Cerebellar cortex (tissue), 1 donor: ENCODE results near the gene PPA1.
A peak's percentile ranks its signal among the peaks of the same experiment; 100 is the strongest.
"Not testable (repeated sequence)": the region's sequence is repeated elsewhere in the genome, so short reads cannot be mapped to it uniquely, and the experiment has no call there.

Experiments used
- DNase-seq: peaks from one replicate; pipeline ENCODE4 v3.0.0-alpha.2; 2015; ENCODE audit warnings: low spot score

PPA1 gene

GRCh38 chr10:70254778-70255328, 21.6 kb upstream of the PPA1 start:
- no peak for DNase-seq

DNA sequence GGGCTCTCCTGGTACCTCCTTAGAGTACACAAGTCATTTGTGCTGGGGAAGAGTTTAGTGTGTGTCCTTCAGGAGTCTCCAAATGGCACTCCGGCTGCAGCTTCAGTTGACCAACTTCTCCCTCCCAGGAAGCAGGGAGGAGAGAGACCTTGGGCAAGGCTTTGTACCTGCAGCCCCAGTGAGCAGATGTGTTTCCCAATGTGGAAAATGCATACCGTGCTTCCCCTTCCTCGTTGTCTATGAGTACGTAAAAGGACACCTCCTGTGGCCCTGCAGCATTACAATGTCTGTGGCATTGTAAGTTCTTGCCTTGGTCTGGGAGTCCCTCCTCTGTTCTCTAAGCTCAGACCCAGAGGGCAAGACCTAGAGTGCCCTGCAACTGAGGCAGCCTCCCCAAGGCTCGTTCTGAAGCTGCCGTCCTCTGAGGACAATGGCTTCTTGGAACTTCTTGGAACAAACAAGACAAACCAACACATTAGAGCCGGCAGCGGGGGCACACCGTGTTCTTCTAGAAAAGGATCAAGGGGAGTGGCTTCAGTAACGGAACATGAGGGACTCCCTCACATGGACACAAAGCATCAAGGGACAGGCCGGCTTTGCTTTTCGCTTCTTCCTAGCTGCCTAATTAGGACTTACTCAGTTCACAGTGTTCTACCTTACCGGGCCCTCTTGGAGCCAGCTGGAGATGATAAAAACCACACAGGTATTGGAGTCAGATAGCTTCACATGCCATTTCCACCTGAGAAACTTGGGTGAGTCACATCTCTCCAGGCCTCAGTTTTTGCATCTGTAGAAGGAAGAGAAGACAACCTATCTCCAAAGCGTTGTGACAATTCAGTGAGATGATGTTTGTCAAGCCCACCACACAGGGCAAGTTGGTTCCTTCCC, 20.9 kb upstream of the PPA1 start:
- no peak for DNase-seq

DNA sequence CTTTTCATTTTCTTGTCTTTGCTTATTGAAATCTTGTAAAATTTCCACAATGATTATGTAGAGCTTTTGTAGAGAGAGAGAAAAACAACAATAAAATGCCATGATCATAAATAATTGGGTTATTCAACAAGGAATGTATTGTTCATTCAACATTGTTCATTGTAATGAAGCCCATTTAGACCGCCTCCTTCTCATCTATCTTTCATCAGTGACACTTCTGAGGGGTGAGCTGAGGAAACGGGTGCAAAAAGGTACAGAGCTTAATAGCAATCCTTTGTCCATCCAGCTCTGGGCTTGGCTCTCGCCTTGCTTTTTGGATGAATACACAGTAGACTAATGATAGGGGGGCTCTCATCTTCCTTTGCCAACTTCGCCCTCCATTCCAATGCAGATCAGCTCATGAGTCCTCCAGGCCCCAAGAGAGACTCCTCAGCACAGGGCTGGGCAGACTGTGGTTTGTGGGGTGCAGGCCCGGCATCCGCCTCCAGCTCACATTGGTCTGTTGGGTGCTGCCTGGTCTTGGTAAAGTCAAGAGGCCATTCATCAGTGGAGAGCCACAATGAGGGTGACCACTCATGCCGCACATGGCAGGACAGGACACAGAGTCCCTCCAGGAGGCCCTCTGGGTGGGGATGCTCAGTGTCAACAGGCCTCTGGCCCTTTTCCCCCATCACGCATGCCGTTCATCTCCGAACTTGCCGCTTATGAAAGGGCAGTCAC, 17.9 kb upstream of the PPA1 start:
- no peak for DNase-seq

GRCh38 chr10:70247360-70247759, 14.1 kb upstream of the PPA1 start:
- no peak for DNase-seq

- no peak for DNase-seq
Observed at GRCh38 chr10:70241081-70241480, 7.9 kb upstream of the PPA1 start.

DNA sequence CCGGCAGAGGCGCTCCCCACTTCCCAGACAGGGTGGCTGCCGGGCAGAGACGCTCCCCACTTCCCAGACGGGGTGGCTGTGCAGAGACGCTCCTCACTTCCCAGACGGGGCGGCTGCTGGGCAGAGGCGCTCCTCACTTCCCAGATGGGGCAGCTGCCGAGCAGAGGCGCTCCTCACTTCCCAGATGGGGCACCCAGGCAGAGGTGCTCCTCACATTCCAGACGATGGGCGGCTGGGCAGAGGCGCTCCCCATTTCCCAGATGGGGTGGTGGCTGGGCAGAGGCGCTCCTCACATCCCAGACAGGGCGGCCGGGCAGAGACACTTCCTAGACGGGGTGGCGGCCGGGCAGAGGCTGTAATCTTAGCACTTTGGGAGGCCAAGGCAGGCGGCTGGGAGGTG, 6.8 kb upstream of the PPA1 start:
- DNase-seq = not testable (repeated sequence)

GRCh38 chr10:70239077-70239976, 6.1 kb upstream of the PPA1 start:
- not testable (repeated sequence) for DNase-seq

GRCh38 chr10:70237958-70238536, 4.8 kb upstream of the PPA1 start:
- DNase-seq = not testable (repeated sequence)

- DNase-seq = no peak
Observed at GRCh38 chr10:70234668-70235447, 1.6 kb upstream of the PPA1 start.

DNA sequence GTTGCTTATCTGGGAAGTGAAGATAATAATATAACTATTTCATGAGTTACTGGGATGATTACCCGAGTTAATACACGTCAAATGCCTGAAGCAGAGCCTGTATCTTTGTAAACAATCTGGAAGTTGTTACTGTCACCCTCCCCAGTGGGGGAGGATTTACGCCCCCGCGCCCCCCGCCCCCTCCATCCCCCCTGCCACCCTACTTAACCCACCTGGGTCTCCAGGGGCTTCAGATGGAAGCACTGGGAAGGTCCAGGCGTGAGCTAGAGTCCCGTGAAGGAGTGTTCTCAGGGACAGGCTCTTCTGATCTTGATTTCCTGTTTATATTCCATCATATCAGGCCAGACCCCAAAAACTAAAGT, 691 bp upstream of the PPA1 start:
- DNase-seq = no peak

- no peak for DNase-seq
Observed at GRCh38 chr10:70232859-70233108, 445 bp downstream of the PPA1 start.

- peak; percentile 67 for DNase-seq
Observed at GRCh38 chr10:70232155-70232858, 922 bp downstream of the PPA1 start.

GRCh38 chr10:70228491-70228890, 4.7 kb downstream of the PPA1 start:
- no peak for DNase-seq

DNA sequence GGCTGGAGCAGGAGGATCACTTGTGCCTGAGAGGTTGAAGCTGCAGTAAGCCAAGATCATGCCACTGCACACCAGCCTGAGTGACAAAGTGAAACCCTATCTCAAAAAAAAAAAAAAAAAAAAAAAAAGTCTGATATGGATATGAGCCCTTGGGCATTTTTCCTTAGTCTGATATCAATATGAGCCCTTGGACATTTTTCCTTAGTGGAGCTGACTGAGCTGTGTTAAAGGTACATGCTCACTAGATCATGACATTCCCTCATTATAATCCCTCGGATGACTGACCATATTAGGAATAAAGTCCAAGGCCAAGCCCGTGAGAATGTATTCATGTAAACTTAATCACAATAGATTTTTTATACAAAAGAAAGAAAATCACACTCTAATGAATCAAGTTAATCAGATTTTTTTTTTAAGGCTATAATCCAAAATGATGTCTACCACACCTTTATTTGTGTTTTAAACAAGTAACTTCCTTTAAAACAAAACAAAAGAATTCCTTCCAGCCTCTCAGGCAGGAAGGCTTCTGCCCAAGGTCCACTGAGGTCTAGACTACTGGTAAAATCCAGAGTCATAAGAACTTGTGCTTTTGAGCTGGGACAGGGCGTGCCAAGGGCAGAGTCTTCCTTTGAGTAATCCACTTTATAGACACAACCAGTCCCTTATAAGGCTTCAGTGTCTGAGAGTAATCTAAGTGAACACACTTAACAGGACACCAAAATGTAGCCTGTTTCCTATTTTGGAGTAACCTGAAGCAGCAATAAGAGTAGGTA, 5.5 kb downstream of the PPA1 start:
- DNase-seq = peak; percentile 47

DNA sequence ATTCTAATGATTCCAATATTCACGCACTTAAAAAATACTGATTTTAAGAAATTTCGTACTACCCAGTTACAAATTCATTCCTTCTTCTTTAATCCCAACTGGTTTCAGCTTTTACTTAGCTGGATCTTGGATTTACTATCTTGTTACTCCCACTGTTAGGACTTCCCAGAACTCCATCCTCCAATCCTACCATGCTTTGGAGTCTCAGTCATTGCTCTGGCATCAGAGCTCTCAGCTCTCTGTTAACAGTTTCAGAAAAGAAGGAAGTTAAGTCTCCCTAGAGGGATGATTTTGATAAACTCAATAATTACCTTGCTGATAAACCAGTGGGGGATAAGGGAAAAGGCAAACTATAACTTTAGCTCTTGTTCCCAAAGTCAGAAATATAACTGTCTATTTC, 9.5 kb downstream of the PPA1 start:
- no peak for DNase-seq

GRCh38 chr10:70222811-70223447, 10.3 kb downstream of the PPA1 start:
- DNase-seq = not testable (repeated sequence)

- DNase-seq = no peak
Observed at GRCh38 chr10:70222340-70222794, 10.9 kb downstream of the PPA1 start.

DNA sequence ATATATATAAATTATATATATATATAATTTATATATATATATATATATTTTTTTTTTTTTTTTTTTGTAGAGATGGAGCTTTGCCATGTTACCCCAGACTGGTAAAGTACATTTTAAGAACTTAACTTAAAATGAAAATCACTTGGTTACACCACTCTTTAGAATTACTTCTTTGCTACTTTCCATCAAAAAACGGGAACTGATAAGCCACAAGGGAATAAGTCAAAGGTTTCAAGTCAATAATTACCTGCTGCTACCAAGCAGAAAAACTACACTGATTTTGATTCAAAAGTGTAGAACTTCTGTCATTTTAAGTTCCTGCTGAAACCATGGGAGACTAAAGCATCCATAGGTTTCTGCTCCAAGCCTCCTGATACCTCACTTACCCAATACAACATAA, 12.2 kb downstream of the PPA1 start:
- no peak for DNase-seq

GRCh38 chr10:70212879-70213278, 20.4 kb downstream of the PPA1 start:
- no peak for DNase-seq
